ENCODE measurements around the gene PNMA8C.
A peak's percentile ranks its signal among the peaks of the same experiment; 100 is the strongest.

Gene PNMA8C

GRCh38 chr19:46428239-46429135 is at the start of gene PNMA8C:
PNMA8C (minus strand) TSS chr19:46428936; CDS start chr19:46428359, 577 bp downstream.
- peak within 1 kb of the TSS; percentile 73 for H3K4me3 Mint-ChIP-seq
- peaks cover 77% of the 10 kb centered on the region for H3K27me3 Mint-ChIP-seq (ENCODE audit: low read depth)
- no peaks in the 10 kb centered on the region for H3K36me3 Mint-ChIP-seq (ENCODE audit: low read depth)
- peak within 1 kb of the TSS; percentile 57 for H3K27ac Mint-ChIP-seq
- H3K9me3 Mint-ChIP-seq = no peaks in the 10 kb centered on the region
- H3K4me1 Mint-ChIP-seq (ENCODE audit: low read depth) = peaks cover 22% of the 10 kb centered on the region

DNA sequence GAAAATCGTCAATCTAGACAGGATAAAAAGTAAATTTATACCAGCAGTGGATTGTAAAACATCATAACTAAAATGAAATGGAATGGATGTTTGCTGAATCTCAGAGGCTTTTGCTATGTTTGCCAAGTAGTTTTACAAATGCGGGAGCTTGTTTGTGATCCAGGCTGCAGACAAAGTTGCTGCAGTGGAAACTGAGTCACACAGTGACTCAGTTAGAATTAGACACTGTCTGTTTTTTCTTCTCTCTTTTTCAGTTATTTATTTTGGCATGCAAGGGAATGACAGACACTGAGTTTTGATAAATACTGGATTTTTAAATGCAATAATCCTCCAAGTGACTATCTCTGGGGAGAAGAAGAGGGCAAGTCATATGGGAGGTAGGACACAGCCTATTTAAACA is 47.2 kb upstream of the PNMA8C start:
- H3K36me3 Mint-ChIP-seq (ENCODE audit: low read depth) = no peaks in the 10 kb centered on the region
- H3K4me3 Mint-ChIP-seq = no peak overlapping the region
- peaks cover 43% of the 10 kb centered on the region for H3K27me3 Mint-ChIP-seq (ENCODE audit: low read depth)
- H3K9me3 Mint-ChIP-seq = no peaks in the 10 kb centered on the region
- no peaks in the 10 kb centered on the region for H3K4me1 Mint-ChIP-seq (ENCODE audit: low read depth)
- no peak overlapping the region for H3K27ac Mint-ChIP-seq

DNA sequence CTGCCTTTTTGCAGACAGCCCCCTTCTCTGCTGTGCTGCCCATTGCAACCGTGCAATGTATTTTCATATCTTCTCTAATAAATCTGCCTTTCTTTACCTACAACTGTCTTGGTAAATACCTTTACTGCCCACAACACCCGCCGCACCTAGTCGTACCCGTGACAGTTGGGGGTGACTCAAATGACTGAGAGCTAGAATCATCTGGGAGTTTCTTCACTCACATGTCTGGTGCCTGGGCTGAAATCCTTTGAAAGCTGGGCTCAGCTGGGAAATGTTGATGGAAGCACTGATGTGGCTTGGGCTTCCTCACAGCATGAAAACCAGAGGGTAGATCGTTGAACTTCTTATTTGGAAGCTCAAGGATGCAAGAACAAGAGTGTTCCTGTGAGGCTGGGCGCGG is 45.5 kb upstream of the PNMA8C start:
- no peaks in the 10 kb centered on the region for H3K9me3 Mint-ChIP-seq
- H3K27ac Mint-ChIP-seq = no peak overlapping the region
- peaks cover 44% of the 10 kb centered on the region for H3K27me3 Mint-ChIP-seq (ENCODE audit: low read depth)
- no peaks in the 10 kb centered on the region for H3K36me3 Mint-ChIP-seq (ENCODE audit: low read depth)
- H3K4me1 Mint-ChIP-seq (ENCODE audit: low read depth) = no peaks in the 10 kb centered on the region
- H3K4me3 Mint-ChIP-seq = no peak overlapping the region

DNA sequence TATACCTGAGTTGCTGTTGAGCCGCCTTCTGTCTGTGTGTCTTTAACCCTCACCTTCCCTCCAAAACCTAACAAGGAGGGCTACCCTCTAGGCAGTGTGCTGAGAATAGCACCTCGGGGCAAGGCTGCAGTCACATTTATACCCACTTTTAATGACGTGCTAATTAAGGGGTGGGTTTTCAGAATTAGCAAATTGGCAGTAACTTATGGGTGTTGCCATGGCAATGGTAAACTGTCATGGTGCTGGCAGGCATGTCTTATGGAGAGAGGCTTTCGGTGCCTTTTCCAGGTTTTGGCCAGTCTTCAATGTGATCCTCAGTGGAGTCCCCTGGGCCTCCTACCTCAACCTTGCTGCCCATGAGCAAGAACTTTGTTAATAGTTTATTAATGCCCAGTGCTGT is 43.9 kb upstream of the PNMA8C start:
- Mint-ChIP-seq H3K36me3 (ENCODE audit: low read depth) (no peaks in the 10 kb centered on the region), H3K27me3 (ENCODE audit: low read depth) (peaks cover 44% of the 10 kb centered on the region), H3K27ac (no peak overlapping the region)

DNA sequence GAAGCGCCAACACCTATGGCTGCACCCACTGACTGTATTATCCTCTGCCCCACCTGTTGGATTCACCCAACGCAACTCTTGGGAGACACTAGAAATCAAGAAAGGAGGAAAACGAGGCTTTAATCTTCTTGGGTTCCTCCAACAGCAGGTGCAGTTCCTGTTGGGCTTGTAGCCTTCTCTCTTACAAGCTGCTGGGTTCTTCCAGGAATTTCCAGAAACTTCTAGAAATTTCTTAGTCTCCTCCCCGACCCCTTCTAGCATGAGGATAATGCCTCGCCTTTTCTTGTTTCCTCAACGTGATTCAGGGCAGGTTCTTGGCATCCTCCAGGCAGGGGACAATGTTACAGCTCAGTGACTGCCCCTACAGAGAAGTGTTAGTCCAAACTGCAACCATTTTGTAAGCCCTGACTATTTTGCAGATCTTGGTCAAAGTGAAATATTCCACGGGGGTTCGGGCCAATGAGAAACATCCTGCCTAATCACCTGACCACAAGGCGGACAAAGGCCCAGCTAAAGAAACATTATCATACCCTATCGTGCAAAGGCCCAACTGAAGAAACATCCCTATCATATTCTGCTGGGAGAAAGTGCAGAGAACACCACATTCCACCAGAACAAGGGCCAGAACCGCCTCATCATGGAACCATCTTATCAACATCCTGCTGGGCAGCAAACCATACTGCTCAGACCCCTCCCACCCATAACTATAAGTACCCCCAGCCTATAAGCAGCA is 43.2 kb upstream of the PNMA8C start:
- H3K27me3 Mint-ChIP-seq (ENCODE audit: low read depth) = peaks cover 45% of the 10 kb centered on the region
- no peaks in the 10 kb centered on the region for H3K9me3 Mint-ChIP-seq
- H3K4me3 Mint-ChIP-seq = no peak overlapping the region
- H3K36me3 Mint-ChIP-seq (ENCODE audit: low read depth) = no peaks in the 10 kb centered on the region
- no peak overlapping the region for H3K27ac Mint-ChIP-seq
- H3K4me1 Mint-ChIP-seq (ENCODE audit: low read depth) = no peaks in the 10 kb centered on the region

More for the DNA sequence above, 43.9 kb upstream of the PNMA8C start:
- Mint-ChIP-seq H3K4me1 (ENCODE audit: low read depth) (no peaks in the 10 kb centered on the region), H3K9me3 (no peaks in the 10 kb centered on the region), H3K4me3 (no peak overlapping the region)

- H3K27ac Mint-ChIP-seq = no peak within 1 kb of the TSS
- no peaks in the 10 kb centered on the region for H3K9me3 Mint-ChIP-seq
- no peak within 1 kb of the TSS for H3K4me3 Mint-ChIP-seq
- H3K27me3 Mint-ChIP-seq (ENCODE audit: low read depth) = peaks cover 51% of the 10 kb centered on the region
- H3K36me3 Mint-ChIP-seq (ENCODE audit: low read depth) = no peaks in the 10 kb centered on the region
- H3K4me1 Mint-ChIP-seq (ENCODE audit: low read depth) = peaks cover 1% of the 10 kb centered on the region
Observed at GRCh38 chr19:46471116-46471733, 42.5 kb upstream of the PNMA8C start, which contains the start of gene PNMA8A. PNMA8A (minus strand) TSS chr19:46471563; CDS start chr19:46471035, 528 bp downstream.

- no peaks in the 10 kb centered on the region for H3K36me3 Mint-ChIP-seq (ENCODE audit: low read depth)
- H3K4me3 Mint-ChIP-seq = no peak overlapping the region
- no peaks in the 10 kb centered on the region for H3K9me3 Mint-ChIP-seq
- peaks cover 52% of the 10 kb centered on the region for H3K27me3 Mint-ChIP-seq (ENCODE audit: low read depth)
- H3K27ac Mint-ChIP-seq = no peak overlapping the region
- H3K4me1 Mint-ChIP-seq (ENCODE audit: low read depth) = peaks cover 1% of the 10 kb centered on the region
Observed at GRCh38 chr19:46470376-46470775, 41.6 kb upstream of the PNMA8C start.

- Mint-ChIP-seq H3K4me1 (ENCODE audit: low read depth) (peaks cover 1% of the 10 kb centered on the region), H3K27ac (no peak overlapping the region), H3K4me3 (no peak overlapping the region), H3K27me3 (ENCODE audit: low read depth) (peaks cover 52% of the 10 kb centered on the region), H3K9me3 (no peaks in the 10 kb centered on the region), H3K36me3 (ENCODE audit: low read depth) (no peaks in the 10 kb centered on the region)
Observed at GRCh38 chr19:46469541-46470185, 40.9 kb upstream of the PNMA8C start.

DNA sequence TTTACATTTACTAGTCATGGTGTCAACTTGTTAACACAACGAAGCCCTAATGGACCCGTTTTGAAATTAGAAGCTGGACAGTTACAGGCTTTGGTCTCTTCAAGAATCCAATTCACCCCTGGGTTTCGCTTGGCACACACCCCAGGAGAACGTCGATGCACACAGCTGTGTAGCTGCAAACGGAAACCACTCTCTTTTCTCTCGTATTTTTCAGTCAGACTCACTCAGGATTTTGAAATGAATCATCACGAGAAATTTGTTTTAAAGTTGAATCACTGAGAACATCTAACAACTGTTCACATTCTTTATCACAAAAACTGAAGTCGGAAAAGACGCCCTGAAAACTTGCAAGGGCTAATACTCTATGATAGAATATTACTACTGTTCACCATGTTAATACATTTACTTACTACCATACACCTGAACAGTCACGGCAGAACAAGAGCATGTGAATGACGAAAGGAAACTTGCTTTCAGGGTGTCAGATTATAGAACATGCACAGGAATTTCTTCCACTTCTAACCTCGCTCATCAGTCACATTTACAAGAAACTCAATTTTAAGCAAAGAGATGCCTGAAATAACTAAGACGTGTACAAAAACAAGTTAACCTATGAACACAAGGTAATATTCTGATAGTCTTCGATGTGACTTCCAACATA is 37.9 kb upstream of the PNMA8C start:
- peaks cover 25% of the 10 kb centered on the region for H3K27me3 Mint-ChIP-seq (ENCODE audit: low read depth)
- H3K4me3 Mint-ChIP-seq = no peak overlapping the region
- H3K4me1 Mint-ChIP-seq (ENCODE audit: low read depth) = peaks cover 1% of the 10 kb centered on the region
- H3K36me3 Mint-ChIP-seq (ENCODE audit: low read depth) = no peaks in the 10 kb centered on the region
- H3K9me3 Mint-ChIP-seq = no peaks in the 10 kb centered on the region
- H3K27ac Mint-ChIP-seq = no peak overlapping the region

DNA sequence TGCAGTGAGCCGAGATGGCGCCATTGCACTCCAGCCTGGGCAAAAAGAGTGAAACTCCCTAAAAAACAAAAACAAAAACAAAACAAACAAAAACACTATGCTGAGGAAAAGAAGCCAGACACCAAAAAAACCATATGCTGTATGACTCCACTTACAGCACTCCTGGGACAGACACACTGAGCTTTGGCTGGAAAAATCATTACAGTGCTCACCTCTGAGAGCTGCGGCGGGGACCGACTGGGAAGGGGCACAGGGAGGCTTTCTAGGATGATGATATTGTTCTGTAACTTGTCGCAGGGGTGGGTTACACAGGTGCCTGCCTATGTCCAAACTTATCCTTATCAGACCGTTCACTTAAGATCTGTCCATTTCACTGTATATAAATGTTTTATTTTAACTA is 34.8 kb upstream of the PNMA8C start:
- H3K4me3 Mint-ChIP-seq = no peak overlapping the region
- H3K9me3 Mint-ChIP-seq = no peaks in the 10 kb centered on the region
- no peak overlapping the region for H3K27ac Mint-ChIP-seq
- H3K36me3 Mint-ChIP-seq (ENCODE audit: low read depth) = no peaks in the 10 kb centered on the region
- peaks cover 1% of the 10 kb centered on the region for H3K4me1 Mint-ChIP-seq (ENCODE audit: low read depth)
- peaks cover 15% of the 10 kb centered on the region for H3K27me3 Mint-ChIP-seq (ENCODE audit: low read depth)

GRCh38 chr19:46461537-46461936 is 32.8 kb upstream of the PNMA8C start:
- no peaks in the 10 kb centered on the region for H3K9me3 Mint-ChIP-seq
- no peaks in the 10 kb centered on the region for H3K36me3 Mint-ChIP-seq (ENCODE audit: low read depth)
- peaks cover 5% of the 10 kb centered on the region for H3K27me3 Mint-ChIP-seq (ENCODE audit: low read depth)
- H3K4me1 Mint-ChIP-seq (ENCODE audit: low read depth) = no peaks in the 10 kb centered on the region
- H3K27ac Mint-ChIP-seq = no peak overlapping the region
- H3K4me3 Mint-ChIP-seq = no peak overlapping the region

GRCh38 chr19:46460981-46461380 is 32.2 kb upstream of the PNMA8C start:
- H3K36me3 Mint-ChIP-seq (ENCODE audit: low read depth) = no peaks in the 10 kb centered on the region
- H3K9me3 Mint-ChIP-seq = no peaks in the 10 kb centered on the region
- no peaks in the 10 kb centered on the region for H3K4me1 Mint-ChIP-seq (ENCODE audit: low read depth)
- no peak overlapping the region for H3K4me3 Mint-ChIP-seq
- peaks cover 6% of the 10 kb centered on the region for H3K27me3 Mint-ChIP-seq (ENCODE audit: low read depth)
- H3K27ac Mint-ChIP-seq = no peak overlapping the region

GRCh38 chr19:46460055-46460454 is 31.3 kb upstream of the PNMA8C start:
- Mint-ChIP-seq H3K27ac (no peak overlapping the region), H3K27me3 (ENCODE audit: low read depth) (peaks cover 7% of the 10 kb centered on the region), H3K36me3 (ENCODE audit: low read depth) (no peaks in the 10 kb centered on the region), H3K4me1 (ENCODE audit: low read depth) (no peaks in the 10 kb centered on the region), H3K9me3 (no peaks in the 10 kb centered on the region), H3K4me3 (no peak overlapping the region)

- H3K9me3 Mint-ChIP-seq = no peaks in the 10 kb centered on the region
- no peak overlapping the region for H3K4me3 Mint-ChIP-seq
- no peak overlapping the region for H3K27ac Mint-ChIP-seq
- no peaks in the 10 kb centered on the region for H3K36me3 Mint-ChIP-seq (ENCODE audit: low read depth)
- H3K4me1 Mint-ChIP-seq (ENCODE audit: low read depth) = no peaks in the 10 kb centered on the region
- peaks cover 12% of the 10 kb centered on the region for H3K27me3 Mint-ChIP-seq (ENCODE audit: low read depth)
Observed at GRCh38 chr19:46456930-46457329, 28.2 kb upstream of the PNMA8C start.
